ENCODE results near the gene RUSC1.

The RUSC1 gene

GRCh38 chr1:155294520-155295182, 26.0 kb upstream of the RUSC1 start:
- no peak for DNase-seq

- no peak for DNase-seq
Observed at GRCh38 chr1:155295183-155295941, 25.3 kb upstream of the RUSC1 start.

GRCh38 chr1:155295942-155296267, 24.8 kb upstream of the RUSC1 start:
- DNase-seq, result no peak

- no peak for DNase-seq
Observed at GRCh38 chr1:155296661-155297060, 24.0 kb upstream of the RUSC1 start.

- no peak for DNase-seq
Observed at GRCh38 chr1:155297384-155297783, 23.3 kb upstream of the RUSC1 start.

- no peak for DNase-seq
Observed at GRCh38 chr1:155300024-155300423, 20.7 kb upstream of the RUSC1 start.

- no peak for DNase-seq
Observed at GRCh38 chr1:155300553-155301329, 20.0 kb upstream of the RUSC1 start.

- DNase-seq, result no peak
Observed at GRCh38 chr1:155301342-155301841, 19.3 kb upstream of the RUSC1 start, which contains the start of gene PKLR. Gene PKLR (minus strand): TSS chr1:155301438. CDS start chr1:155301395, 43 bp downstream.

GRCh38 chr1:155304558-155305063, 16.1 kb upstream of the RUSC1 start:
- no peak for DNase-seq

GRCh38 chr1:155305881-155306391, 14.8 kb upstream of the RUSC1 start:
- DNase-seq, result no peak

GRCh38 chr1:155307247-155307740, 13.4 kb upstream of the RUSC1 start:
- no peak for DNase-seq

- peak; percentile 87 for DNase-seq
Observed at GRCh38 chr1:155308493-155309422, 11.9 kb upstream of the RUSC1 start, which contains the start of gene FDPS. Gene FDPS (plus strand): TSS chr1:155308866. CDS start chr1:155309790, 924 bp downstream.

GRCh38 chr1:155309423-155310021, 11.2 kb upstream of the RUSC1 start:
- peak; percentile 52 for DNase-seq

GRCh38 chr1:155313261-155313660, 7.4 kb upstream of the RUSC1 start:
- no peak for DNase-seq

- no peak for DNase-seq
Observed at GRCh38 chr1:155316922-155317321, 3.8 kb upstream of the RUSC1 start.

- DNase-seq, result no peak
Observed at GRCh38 chr1:155318082-155318481, 2.6 kb upstream of the RUSC1 start.

GRCh38 chr1:155319536-155319935, 1.2 kb upstream of the RUSC1 start:
- no peak for DNase-seq

- DNase-seq, result no peak
Observed at GRCh38 chr1:155320252-155320651, 442 bp upstream of the RUSC1 start.

- no peak for DNase-seq
Observed at GRCh38 chr1:155321639-155322503, 1.2 kb downstream of the RUSC1 start.

- peak; percentile 63 for DNase-seq
Observed at GRCh38 chr1:155322571-155322952, 1.9 kb downstream of the RUSC1 start.
